Stomach smooth muscle (tissue), 2 donors: ENCODE data around the gene SLBP.

Source experiments
- H3K27ac ChIP-seq: one replicate; pipeline ENCODE4 v1.7.0; 2013; ENCODE audit warnings: mild to moderate bottlenecking, low read length, inconsistent platforms
- H3K27me3 ChIP-seq, 2 donors: one replicate each; pipeline ENCODE4 v1.7.0; 2013; ENCODE audit warnings: low read length in 2 of 2; ENCODE audit not compliant: insufficient read depth in 2 of 2, control insufficient read depth in 1 of 2
- H3K36me3 ChIP-seq, 2 donors: one replicate each; pipeline ENCODE4 v1.7.0; 2013; ENCODE audit warnings: low read length in 2 of 2; ENCODE audit not compliant: control insufficient read depth in 2 of 2, insufficient read depth in 2 of 2
- H3K4me1 ChIP-seq: one replicate; pipeline ENCODE4 v1.7.0; 2013; ENCODE audit warnings: low read length; ENCODE audit not compliant: control insufficient read depth, insufficient read depth
- H3K4me3 ChIP-seq, 2 donors: one replicate each; pipeline ENCODE4 v1.7.0; 2013; ENCODE audit warnings: low read length in 2 of 2
- H3K9ac ChIP-seq, 2 donors: one replicate each; pipeline ENCODE4 v1.7.0; 2013; ENCODE audit warnings: low read length in 2 of 2, mild to moderate bottlenecking in 1 of 2
- H3K9me3 ChIP-seq, 2 donors: one replicate each; pipeline ENCODE4 v1.7.0; 2013; ENCODE audit warnings: low read length in 2 of 2; ENCODE audit not compliant: control insufficient read depth in 2 of 2
- donor health status: healthy.
- donor health status: Pancreatic carcinoma.

Gene SLBP

GRCh38 chr4:1748465-1748995, 36.4 kb upstream of the SLBP start:
- H3K36me3 ChIP-seq, result no peaks in the 10 kb centered on the region
- no peak overlapping the region for H3K27ac ChIP-seq
- H3K27me3 ChIP-seq, result peaks cover 4 to 6% of the 10 kb centered on the region in 2 donors
- H3K4me1 ChIP-seq, result no peaks in the 10 kb centered on the region
- H3K4me3 ChIP-seq, result no peak overlapping the region
- H3K9ac ChIP-seq, result no peak overlapping the region
- H3K9me3 ChIP-seq, result peaks cover 0 to 4% of the 10 kb centered on the region in 2 donors

- no peak overlapping the region for H3K4me3 ChIP-seq
- peaks cover 0 to 4% of the 10 kb centered on the region in 2 donors for H3K9me3 ChIP-seq
- no peak overlapping the region for H3K9ac ChIP-seq
- H3K36me3 ChIP-seq, result no peaks in the 10 kb centered on the region
- no peak overlapping the region for H3K27ac ChIP-seq
- no peaks in the 10 kb centered on the region for H3K4me1 ChIP-seq
- peaks cover 4 to 6% of the 10 kb centered on the region in 2 donors for H3K27me3 ChIP-seq
Measured at GRCh38 chr4:1747603-1747967, 35.5 kb upstream of the SLBP start.

GRCh38 chr4:1746919-1747602, 34.9 kb upstream of the SLBP start:
- Histone ChIP-seq H3K9ac (no peak overlapping the region), H3K27ac (no peak overlapping the region)

GRCh38 chr4:1746265-1746691, 34.2 kb upstream of the SLBP start:
- no peak overlapping the region for H3K4me3 ChIP-seq
- no peaks in the 10 kb centered on the region for H3K4me1 ChIP-seq
- no peak overlapping the region for H3K27ac ChIP-seq
- H3K36me3 ChIP-seq, result no peaks in the 10 kb centered on the region
- H3K9me3 ChIP-seq, result peaks cover 0 to 4% of the 10 kb centered on the region in 2 donors
- peaks cover 4 to 6% of the 10 kb centered on the region in 2 donors for H3K27me3 ChIP-seq
- no peak overlapping the region for H3K9ac ChIP-seq

More at GRCh38 chr4:1746919-1747602, 34.9 kb upstream of the SLBP start:
- Histone ChIP-seq H3K27me3 (peaks cover 4 to 6% of the 10 kb centered on the region in 2 donors), H3K9me3 (peaks cover 0 to 4% of the 10 kb centered on the region in 2 donors), H3K4me1 (no peaks in the 10 kb centered on the region), H3K36me3 (no peaks in the 10 kb centered on the region), H3K4me3 (no peak overlapping the region)

- H3K36me3 ChIP-seq, result peaks cover 0 to 2% of the 10 kb centered on the region in 2 donors
- H3K9me3 ChIP-seq, result peaks cover 0 to 4% of the 10 kb centered on the region in 2 donors
- H3K27me3 ChIP-seq, result peaks cover 4 to 6% of the 10 kb centered on the region in 2 donors
- H3K9ac ChIP-seq, result no peak overlapping the region
- H3K4me3 ChIP-seq, result no peak overlapping the region
- H3K27ac ChIP-seq, result no peak overlapping the region
- no peaks in the 10 kb centered on the region for H3K4me1 ChIP-seq
Measured at GRCh38 chr4:1745697-1746096, 33.6 kb upstream of the SLBP start.

- peaks cover 4 to 6% of the 10 kb centered on the region in 2 donors for H3K27me3 ChIP-seq
Measured at GRCh38 chr4:1745165-1745564, 33.0 kb upstream of the SLBP start.

GRCh38 chr4:1744552-1744951, 32.4 kb upstream of the SLBP start:
- no peaks in the 10 kb centered on the region for H3K4me1 ChIP-seq
- H3K27me3 ChIP-seq, result peaks cover 4 to 6% of the 10 kb centered on the region in 2 donors
- H3K4me3 ChIP-seq, result no peak overlapping the region
- no peak overlapping the region for H3K9ac ChIP-seq
- peaks cover 0 to 2% of the 10 kb centered on the region in 2 donors for H3K36me3 ChIP-seq
- no peak overlapping the region for H3K27ac ChIP-seq
- peaks cover 0 to 4% of the 10 kb centered on the region in 2 donors for H3K9me3 ChIP-seq

More at GRCh38 chr4:1745165-1745564, 33.0 kb upstream of the SLBP start:
- H3K4me1 ChIP-seq, result no peaks in the 10 kb centered on the region
- H3K27ac ChIP-seq, result no peak overlapping the region
- H3K36me3 ChIP-seq, result peaks cover 0 to 2% of the 10 kb centered on the region in 2 donors
- no peak overlapping the region for H3K9ac ChIP-seq
- H3K9me3 ChIP-seq, result peaks cover 0 to 4% of the 10 kb centered on the region in 2 donors
- H3K4me3 ChIP-seq, result no peak overlapping the region

GRCh38 chr4:1743975-1744374, 31.9 kb upstream of the SLBP start:
- Histone ChIP-seq H3K36me3 (peaks cover 0 to 2% of the 10 kb centered on the region in 2 donors), H3K27me3 (peaks cover 2 to 6% of the 10 kb centered on the region in 2 donors), H3K9me3 (peaks cover 0 to 4% of the 10 kb centered on the region in 2 donors), H3K4me3 (no peak overlapping the region), H3K9ac (no peak overlapping the region), H3K27ac (no peak overlapping the region), H3K4me1 (no peaks in the 10 kb centered on the region)

GRCh38 chr4:1743551-1743950, 31.4 kb upstream of the SLBP start:
- Histone ChIP-seq H3K27me3 (peaks cover 2 to 4% of the 10 kb centered on the region in 2 donors), H3K4me1 (no peaks in the 10 kb centered on the region), H3K9ac (no peak overlapping the region), H3K4me3 (no peak overlapping the region), H3K9me3 (peaks cover 0 to 6% of the 10 kb centered on the region in 2 donors), H3K27ac (no peak overlapping the region), H3K36me3 (peaks cover 0 to 3% of the 10 kb centered on the region in 2 donors)

GRCh38 chr4:1741208-1741607, 29.1 kb upstream of the SLBP start:
- H3K4me1 ChIP-seq, result no peaks in the 10 kb centered on the region
- H3K9me3 ChIP-seq, result peaks cover 0 to 9% of the 10 kb centered on the region in 2 donors
- peaks cover 4 to 12% of the 10 kb centered on the region in 2 donors for H3K36me3 ChIP-seq
- no peak overlapping the region for H3K27ac ChIP-seq
- no peak overlapping the region for H3K4me3 ChIP-seq
- H3K9ac ChIP-seq, result no peak overlapping the region
- no peaks in the 10 kb centered on the region for H3K27me3 ChIP-seq

GRCh38 chr4:1740021-1740545, 28.0 kb upstream of the SLBP start:
- Histone ChIP-seq H3K27ac (no peak overlapping the region), H3K4me1 (no peaks in the 10 kb centered on the region), H3K27me3 (no peaks in the 10 kb centered on the region), H3K36me3 (peaks cover 4 to 12% of the 10 kb centered on the region in 2 donors), H3K9me3 (peaks cover 0 to 9% of the 10 kb centered on the region in 2 donors), H3K4me3 (no peak overlapping the region), H3K9ac (no peak overlapping the region)
